Osteoblast (primary cell): ENCODE results near the gene LSM14B. TPM values are rescaled to one million over a fixed set of nuclear protein-coding genes. Genes with fewer than 3 reads are reported as not detected.

Source experiments
- DNase-seq: peaks from one replicate; pipeline ENCODE4 v3.0.0; 2011; ENCODE audit warnings: low spot score, mixed read lengths; ENCODE audit not compliant: insufficient read length; ENCODE audit errors: missing footprints
- H2AFZ ChIP-seq: 2 replicates; pipeline ENCODE4 v1.6.0; 2011; ENCODE audit warnings: mild to moderate bottlenecking, low read length
- H3K27ac ChIP-seq: 2 replicates; pipeline ENCODE4 v1.5.1; 2011; ENCODE audit warnings: mild to moderate bottlenecking, low read depth, low read length, moderate library complexity
- H3K27me3 ChIP-seq: 2 replicates; pipeline ENCODE4 v1.6.0; 2012; ENCODE audit warnings: mild to moderate bottlenecking, control low read depth, inconsistent platforms, low read length, moderate library complexity; ENCODE audit not compliant: insufficient read depth
- H3K36me3 ChIP-seq: 2 replicates; pipeline ENCODE4 v1.5.1; 2011; ENCODE audit warnings: mild to moderate bottlenecking, low read length, control low read depth, moderate library complexity; ENCODE audit not compliant: insufficient read depth
- H3K4me1 ChIP-seq: 2 replicates; pipeline ENCODE4 v1.5.1; 2011; ENCODE audit warnings: mild to moderate bottlenecking, low read length, control low read depth, moderate library complexity; ENCODE audit not compliant: insufficient read depth
- H3K4me2 ChIP-seq: 2 replicates; pipeline ENCODE4 v1.6.0; 2011; ENCODE audit warnings: mild to moderate bottlenecking, low read length; ENCODE audit not compliant: insufficient read depth
- H3K4me3 ChIP-seq: fragments of 200-600 bp; sonication (generic); 3 replicates; pipeline ENCODE4 v1.5.1; 2012; ENCODE audit warnings: mild to moderate bottlenecking, low read length, inconsistent platforms; ENCODE audit not compliant: insufficient read depth
- H3K79me2 ChIP-seq: 2 replicates; pipeline ENCODE4 v1.6.0; 2012; ENCODE audit warnings: mild to moderate bottlenecking, low read length, control low read depth, inconsistent platforms; ENCODE audit not compliant: insufficient read depth
- H3K9me3 ChIP-seq: 2 replicates; pipeline ENCODE4 v1.5.1; 2011; ENCODE audit warnings: low read depth, low read length, control low read depth
- H4K20me1 ChIP-seq: 2 replicates; pipeline ENCODE4 v1.6.0; 2012; ENCODE audit warnings: mild to moderate bottlenecking, low read length, control low read depth; ENCODE audit not compliant: insufficient read depth
- CTCF ChIP-seq: IDR thresholded peaks from 2 replicates; pipeline ENCODE4 v1.5.1; 2011; ENCODE audit warnings: mild to moderate bottlenecking, low read depth, low read length, moderate library complexity; ENCODE audit errors: extremely low read depth
- total RNA-seq: library from RNA; depleted of rRNA; stranded (reverse); fragments of >200 nt; gene quantifications from 2 replicates; pipeline ENCODE4 v1.2.3, GENCODE V29; 2012

The LSM14B gene
- total RNA-seq, 1 donor, result 48.5 TPM

GRCh38 chr20:62138912-62139311, 16.6 kb downstream of the LSM14B start:
- H3K27me3 ChIP-seq, result no peaks in the 10 kb centered on the region
- H3K4me2 ChIP-seq, result no peak overlapping the region
- H3K9me3 ChIP-seq, result no peaks in the 10 kb centered on the region
- peaks cover 19% of the 10 kb centered on the region for H3K4me1 ChIP-seq
- no peak overlapping the region for H2AFZ ChIP-seq
- peaks cover 61% of the 10 kb centered on the region for H3K79me2 ChIP-seq
- H4K20me1 ChIP-seq, result peaks cover 64% of the 10 kb centered on the region
- H3K36me3 ChIP-seq, result peaks cover 66% of the 10 kb centered on the region
- no peak for DNase-seq
- H3K4me3 ChIP-seq, result no peak overlapping the region
- no peak overlapping the region for H3K27ac ChIP-seq
- TF ChIP-seq CTCF, result no peak

- Histone ChIP-seq H3K79me2 (peaks cover 68% of the 10 kb centered on the region), H3K27me3 (no peaks in the 10 kb centered on the region)
- no peak for DNase-seq
Observed at GRCh38 chr20:62139636-62140035, 17.4 kb downstream of the LSM14B start.

GRCh38 chr20:62141043-62141396, 18.7 kb downstream of the LSM14B start:
- no peak overlapping the region for H2AFZ ChIP-seq
- peak overlapping the region; percentile 85 for H3K4me3 ChIP-seq
- peaks cover 24% of the 10 kb centered on the region for H3K4me1 ChIP-seq
- peaks cover 82% of the 10 kb centered on the region for H3K79me2 ChIP-seq
- peaks cover 50% of the 10 kb centered on the region for H3K36me3 ChIP-seq
- no peak for DNase-seq
- no peaks in the 10 kb centered on the region for H3K27me3 ChIP-seq
- peaks cover 80% of the 10 kb centered on the region for H4K20me1 ChIP-seq
- peak overlapping the region; percentile 40 for H3K27ac ChIP-seq
- H3K4me2 ChIP-seq, result peak overlapping the region; percentile 93
- H3K9me3 ChIP-seq, result no peaks in the 10 kb centered on the region
- no peak for TF ChIP-seq CTCF

More at GRCh38 chr20:62139636-62140035, 17.4 kb downstream of the LSM14B start:
- peaks cover 69% of the 10 kb centered on the region for H4K20me1 ChIP-seq
- no peak for TF ChIP-seq CTCF
- peaks cover 61% of the 10 kb centered on the region for H3K36me3 ChIP-seq
- H3K4me3 ChIP-seq, result no peak overlapping the region
- no peak overlapping the region for H2AFZ ChIP-seq
- H3K4me2 ChIP-seq, result no peak overlapping the region
- H3K27ac ChIP-seq, result peak overlapping the region; percentile 8
- H3K4me1 ChIP-seq, result peaks cover 18% of the 10 kb centered on the region
- H3K9me3 ChIP-seq, result no peaks in the 10 kb centered on the region

GRCh38 chr20:62141397-62142251, 19.3 kb downstream of the LSM14B start:
- no peak overlapping the region for H2AFZ ChIP-seq
- H3K4me3 ChIP-seq, result peak overlapping the region; percentile 85
- H3K27me3 ChIP-seq, result no peaks in the 10 kb centered on the region
- peaks cover 85% of the 10 kb centered on the region for H3K79me2 ChIP-seq
- peak overlapping the region; percentile 93 for H3K4me2 ChIP-seq
- H3K9me3 ChIP-seq, result no peaks in the 10 kb centered on the region
- peaks cover 78% of the 10 kb centered on the region for H4K20me1 ChIP-seq
- peak; percentile 38 for TF ChIP-seq CTCF
- peaks cover 44% of the 10 kb centered on the region for H3K36me3 ChIP-seq
- peak overlapping the region; percentile 69 for H3K27ac ChIP-seq
- H3K4me1 ChIP-seq, result peaks cover 24% of the 10 kb centered on the region
- no peak for DNase-seq
